Astrocyte (in vitro differentiated cells and primary cell): ENCODE data around the gene CA7. TPM values are rescaled to one million over a fixed set of nuclear protein-coding genes. Genes with fewer than 3 reads are reported as not detected.

Experiments
- DNase-seq: peaks from one replicate; pipeline ENCODE4 v3.0.0-alpha.2; 2010; ENCODE audit warnings: low read depth
- FAIRE-seq: peaks from 2 replicates; lab custom pipeline; 2011; peaks lifted over from hg19 to GRCh38; lab: Jason Lieb, UNC
- H2AFZ ChIP-seq: 2 replicates; pipeline ENCODE4 v1.6.0; 2012; ENCODE audit warnings: low read depth, low read length, inconsistent platforms
- H3K27ac ChIP-seq: 2 replicates; pipeline ENCODE4 v1.5.1; 2011; ENCODE audit warnings: low read depth, low read length, inconsistent platforms
- H3K27me3 ChIP-seq: 2 replicates; pipeline ENCODE4 v1.6.0; 2011; ENCODE audit warnings: low read length, inconsistent platforms; ENCODE audit not compliant: insufficient read depth
- H3K36me3 ChIP-seq: 2 replicates; pipeline ENCODE4 v1.5.1; 2011; ENCODE audit warnings: low read length, inconsistent platforms; ENCODE audit not compliant: insufficient read depth
- H3K4me1 ChIP-seq: 2 replicates; pipeline ENCODE4 v1.5.1; 2011; ENCODE audit warnings: low read length, inconsistent platforms; ENCODE audit not compliant: insufficient read depth
- H3K4me2 ChIP-seq: 2 replicates; pipeline ENCODE4 v1.6.0; 2012; ENCODE audit warnings: low read length, inconsistent platforms
- H3K4me3 ChIP-seq: 2 replicates; pipeline ENCODE4 v1.5.1; 2011; ENCODE audit warnings: low read depth, mild to moderate bottlenecking, low read length, inconsistent platforms; ENCODE audit not compliant: insufficient read depth
- H3K79me2 ChIP-seq: 2 replicates; pipeline ENCODE4 v1.6.0; 2012; ENCODE audit warnings: mild to moderate bottlenecking, low read length, inconsistent platforms; ENCODE audit not compliant: insufficient read depth
- H3K9ac ChIP-seq: 2 replicates; pipeline ENCODE4 v1.6.0; 2012; ENCODE audit warnings: mild to moderate bottlenecking, low read length, inconsistent platforms
- H3K9me3 ChIP-seq: 2 replicates; pipeline ENCODE4 v1.5.1; 2012; ENCODE audit warnings: low read depth, mild to moderate bottlenecking, low read length, inconsistent platforms; ENCODE audit not compliant: insufficient read depth
- H4K20me1 ChIP-seq: 2 replicates; pipeline ENCODE4 v1.6.0; 2012; ENCODE audit warnings: low read length, inconsistent platforms; ENCODE audit not compliant: insufficient read depth
- H3K27ac Mint-ChIP-seq: one replicate; pipeline ENCODE4 v1.8.0; 2021; ENCODE audit warnings: mild to moderate bottlenecking, mixed read lengths; ENCODE audit not compliant: unreplicated experiment
- H3K27me3 Mint-ChIP-seq: one replicate; pipeline ENCODE4 v1.8.0; 2021; ENCODE audit warnings: low read depth, mixed read lengths; ENCODE audit not compliant: unreplicated experiment
- H3K36me3 Mint-ChIP-seq: one replicate; pipeline ENCODE4 v1.8.0; 2021; ENCODE audit warnings: low read depth, mixed read lengths; ENCODE audit not compliant: unreplicated experiment
- H3K4me1 Mint-ChIP-seq: one replicate; pipeline ENCODE4 v1.8.0; 2021; ENCODE audit warnings: low read depth, mixed read lengths; ENCODE audit not compliant: unreplicated experiment
- H3K4me3 Mint-ChIP-seq: one replicate; pipeline ENCODE4 v1.8.0; 2021; ENCODE audit warnings: mild to moderate bottlenecking, moderate library complexity, mixed read lengths; ENCODE audit not compliant: unreplicated experiment
- H3K9me3 Mint-ChIP-seq: one replicate; pipeline ENCODE4 v1.8.0; 2021; ENCODE audit warnings: mild to moderate bottlenecking, mixed read lengths; ENCODE audit not compliant: unreplicated experiment
- EZH2 ChIP-seq: IDR thresholded peaks from 2 replicates; pipeline ENCODE4 v1.6.1; 2012; ENCODE audit warnings: mild to moderate bottlenecking, low read length, inconsistent platforms; ENCODE audit not compliant: insufficient read depth
- total RNA-seq: library from RNA; stranded (reverse); gene quantifications from 2 replicates; pipeline ENCODE4 v1.2.1, GENCODE V29; 2021
- TF ChIP-seq, protein P1 (sequence below): IDR thresholded peaks from 2 replicates; pipeline ENCODE4 v1.5.1; 2011; ENCODE audit warnings: low read depth, mild to moderate bottlenecking, inconsistent platforms, low read length, moderate library complexity; ENCODE audit not compliant: insufficient read depth

The CA7 gene
- total RNA-seq, 1 donor from 2014 or later = not detected

DNA sequence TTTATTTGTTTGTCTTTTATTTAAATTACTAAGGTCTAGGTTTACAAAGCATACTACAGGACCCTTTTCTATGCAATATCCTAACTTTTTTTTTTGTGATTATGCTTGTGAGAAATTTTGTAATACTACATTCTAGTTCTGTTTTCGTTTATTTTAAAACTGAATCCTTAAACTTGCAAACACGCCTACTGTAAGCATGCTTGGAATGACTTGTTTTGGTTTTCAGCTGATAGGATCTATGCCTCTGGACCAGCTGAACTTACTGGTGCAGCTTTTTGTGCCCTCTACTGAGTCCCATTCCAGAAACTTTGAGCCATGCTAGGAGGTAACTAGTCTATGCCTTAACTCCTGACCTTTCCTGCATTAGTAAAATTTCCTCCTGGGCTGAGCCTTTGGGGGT, 42.1 kb downstream of the CA7 start:
- DNase-seq (no peak), FAIRE-seq (no peak)
- Mint-ChIP-seq H3K4me3 (no peak overlapping the region), H3K27me3 (no peaks in the 10 kb centered on the region), H3K4me1 (peaks cover 15% of the 10 kb centered on the region), H3K9me3 (no peaks in the 10 kb centered on the region), H3K27ac (no peak overlapping the region), H3K36me3 (peaks cover 13% of the 10 kb centered on the region)
- H3K9me3 ChIP-seq = no peaks in the 10 kb centered on the region
- peak overlapping the region; percentile 26 for H3K4me2 ChIP-seq
- peaks cover 19% of the 10 kb centered on the region for H3K79me2 ChIP-seq
- H3K27ac ChIP-seq = no peak overlapping the region
- H3K9ac ChIP-seq = no peak overlapping the region
- TF ChIP-seq, protein P1, sequence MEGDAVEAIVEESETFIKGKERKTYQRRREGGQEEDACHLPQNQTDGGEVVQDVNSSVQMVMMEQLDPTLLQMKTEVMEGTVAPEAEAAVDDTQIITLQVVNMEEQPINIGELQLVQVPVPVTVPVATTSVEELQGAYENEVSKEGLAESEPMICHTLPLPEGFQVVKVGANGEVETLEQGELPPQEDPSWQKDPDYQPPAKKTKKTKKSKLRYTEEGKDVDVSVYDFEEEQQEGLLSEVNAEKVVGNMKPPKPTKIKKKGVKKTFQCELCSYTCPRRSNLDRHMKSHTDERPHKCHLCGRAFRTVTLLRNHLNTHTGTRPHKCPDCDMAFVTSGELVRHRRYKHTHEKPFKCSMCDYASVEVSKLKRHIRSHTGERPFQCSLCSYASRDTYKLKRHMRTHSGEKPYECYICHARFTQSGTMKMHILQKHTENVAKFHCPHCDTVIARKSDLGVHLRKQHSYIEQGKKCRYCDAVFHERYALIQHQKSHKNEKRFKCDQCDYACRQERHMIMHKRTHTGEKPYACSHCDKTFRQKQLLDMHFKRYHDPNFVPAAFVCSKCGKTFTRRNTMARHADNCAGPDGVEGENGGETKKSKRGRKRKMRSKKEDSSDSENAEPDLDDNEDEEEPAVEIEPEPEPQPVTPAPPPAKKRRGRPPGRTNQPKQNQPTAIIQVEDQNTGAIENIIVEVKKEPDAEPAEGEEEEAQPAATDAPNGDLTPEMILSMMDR = no peak
- TF ChIP-seq EZH2 = no peak
- H3K27me3 ChIP-seq = no peaks in the 10 kb centered on the region
- H4K20me1 ChIP-seq = peaks cover 52% of the 10 kb centered on the region
- H3K4me1 ChIP-seq = peaks cover 6% of the 10 kb centered on the region
- H2AFZ ChIP-seq = no peak overlapping the region
- H3K4me3 ChIP-seq = no peak overlapping the region
- H3K36me3 ChIP-seq = peaks cover 14% of the 10 kb centered on the region

DNA sequence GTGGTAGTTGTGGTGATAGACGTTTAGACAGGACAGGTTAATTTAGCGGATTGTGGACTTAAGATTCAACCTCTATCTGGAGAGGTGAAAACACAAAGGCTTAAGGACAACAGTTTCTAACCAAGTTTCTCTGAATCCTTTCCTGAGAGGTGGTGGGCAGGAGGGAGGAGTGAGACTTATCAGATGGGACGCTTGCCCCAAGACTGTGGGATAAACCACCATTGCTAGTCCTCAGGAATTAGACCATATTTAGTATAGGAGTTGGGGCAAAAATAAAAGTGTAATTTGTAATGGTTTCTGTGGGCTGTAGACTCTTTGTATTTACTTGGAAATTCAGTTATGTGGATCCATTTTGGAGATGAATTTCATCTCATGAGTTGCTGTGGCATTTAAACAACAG, 42.7 kb downstream of the CA7 start:
- FAIRE-seq (no peak), DNase-seq (peak; percentile 80)
- Histone ChIP-seq H3K79me2 (peaks cover 13% of the 10 kb centered on the region), H3K4me1 (peaks cover 3% of the 10 kb centered on the region), H3K4me2 (peak overlapping the region; percentile 26), H2AFZ (no peak overlapping the region), H3K36me3 (peaks cover 14% of the 10 kb centered on the region), H4K20me1 (peaks cover 48% of the 10 kb centered on the region), H3K27ac (no peak overlapping the region), H3K9ac (no peak overlapping the region), H3K27me3 (no peaks in the 10 kb centered on the region), H3K4me3 (no peak overlapping the region), H3K9me3 (no peaks in the 10 kb centered on the region)
- Mint-ChIP-seq H3K36me3 (peaks cover 13% of the 10 kb centered on the region), H3K27me3 (no peaks in the 10 kb centered on the region), H3K9me3 (no peaks in the 10 kb centered on the region), H3K27ac (no peak overlapping the region), H3K4me3 (no peak overlapping the region), H3K4me1 (peaks cover 15% of the 10 kb centered on the region)
- TF ChIP-seq, protein P1 = no peak
- no peak for TF ChIP-seq EZH2

DNA sequence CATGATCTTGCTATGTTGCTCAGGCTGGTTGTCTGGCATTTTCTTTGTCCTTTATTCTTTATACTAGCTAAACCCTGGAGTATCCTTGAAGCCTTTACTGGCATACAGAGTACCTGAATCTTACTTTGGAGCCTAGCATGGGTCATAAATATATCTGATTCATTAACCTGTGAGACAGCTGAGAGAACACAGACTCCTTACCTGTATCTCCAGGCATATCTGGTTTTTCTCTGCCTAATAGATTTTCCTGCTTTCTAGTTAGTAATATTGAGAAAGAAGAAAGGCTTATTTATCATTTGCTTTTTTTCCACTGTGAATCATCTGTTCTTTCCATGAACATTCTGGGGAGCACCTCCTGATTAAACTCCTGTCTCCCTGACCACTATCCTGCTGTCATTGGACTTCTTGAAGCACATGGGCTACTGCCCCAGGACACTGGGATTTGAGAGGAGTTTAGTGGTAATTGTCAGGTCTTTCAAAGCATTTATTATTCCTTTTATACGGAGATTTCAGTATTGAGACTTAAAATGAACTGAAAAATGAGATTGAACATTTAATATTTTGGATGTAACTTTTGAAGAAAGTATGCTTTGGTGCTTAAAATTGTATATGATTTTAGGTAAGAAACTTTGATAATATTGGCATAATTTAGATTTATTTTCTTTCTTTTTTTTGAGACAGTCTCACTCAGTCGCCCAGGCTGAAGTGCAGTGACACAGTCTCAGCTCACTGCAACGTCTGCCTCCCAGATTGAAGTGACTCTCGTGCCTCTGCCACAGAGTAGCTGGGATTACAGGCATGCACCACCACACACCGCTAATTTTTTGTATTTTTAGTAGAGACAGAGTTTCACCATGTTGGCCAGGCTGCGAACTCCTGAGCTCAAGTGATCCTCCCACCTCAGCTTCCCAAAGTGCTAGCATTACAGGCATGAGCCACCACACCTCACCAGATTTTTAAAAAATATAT, 44.7 kb downstream of the CA7 start:
- H3K27ac Mint-ChIP-seq = no peak overlapping the region

More for the DNA sequence above, 44.7 kb downstream of the CA7 start:
- Mint-ChIP-seq H3K36me3 (peaks cover 13% of the 10 kb centered on the region), H3K4me1 (peaks cover 15% of the 10 kb centered on the region), H3K9me3 (no peaks in the 10 kb centered on the region), H3K27me3 (no peaks in the 10 kb centered on the region), H3K4me3 (no peak overlapping the region)
- peaks cover 14% of the 10 kb centered on the region for H3K36me3 ChIP-seq
- peaks cover 3% of the 10 kb centered on the region for H3K4me1 ChIP-seq
- H2AFZ ChIP-seq = no peak overlapping the region
- H3K4me3 ChIP-seq = no peak overlapping the region
- TF ChIP-seq, protein P1 = no peak
- TF ChIP-seq EZH2 = no peak
- DNase-seq (no peak), FAIRE-seq (no peak)
- peaks cover 44% of the 10 kb centered on the region for H4K20me1 ChIP-seq
- H3K79me2 ChIP-seq = peaks cover 6% of the 10 kb centered on the region
- H3K9me3 ChIP-seq = no peaks in the 10 kb centered on the region
- no peak overlapping the region for H3K27ac ChIP-seq
- H3K4me2 ChIP-seq = no peak overlapping the region
- no peaks in the 10 kb centered on the region for H3K27me3 ChIP-seq
- H3K9ac ChIP-seq = no peak overlapping the region
